ENCODE results near the gene KCMF1. TPM values are rescaled to one million over a fixed set of nuclear protein-coding genes. Genes with fewer than 3 reads are reported as not detected.

The KCMF1 gene
- total RNA-seq, 2 donors from 2014 or later, result 71.8 to 86.8 TPM

DNA sequence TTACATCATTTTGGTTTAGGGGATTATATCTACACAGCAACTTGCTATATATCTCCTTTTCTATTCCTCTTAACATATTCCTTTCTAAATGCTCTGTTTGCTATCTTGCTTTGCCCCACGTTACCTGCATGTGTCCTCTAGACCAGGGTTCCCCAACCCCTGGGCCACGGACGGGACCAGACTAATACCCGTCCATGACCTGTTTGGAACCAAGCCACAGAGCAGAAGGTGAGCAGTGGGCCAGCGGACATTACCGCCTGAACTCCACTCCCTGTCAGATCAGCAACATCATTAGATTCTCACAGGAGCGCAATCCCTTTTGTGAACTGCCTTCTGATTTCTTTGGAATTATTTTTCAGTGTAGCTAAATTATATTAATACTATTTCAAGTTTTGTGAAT lies 66.7 kb downstream of the KCMF1 start:
- H3K27me3 Mint-ChIP-seq (ENCODE audit: insufficient read depth), result no peaks in the 10 kb centered on the region
- peaks cover 22% of the 10 kb centered on the region for H3K4me1 Mint-ChIP-seq
- Histone ChIP-seq H3K4me3 (ENCODE audit: low read length) (no peak overlapping the region), H3K9ac (ENCODE audit: extremely low read depth, low read length, poor library complexity, severe bottlenecking) (no peak overlapping the region), H3K9me3 (ENCODE audit: control insufficient read depth, low read length) (no peaks in the 10 kb centered on the region), H3K36me3 (ENCODE audit: control insufficient read depth, insufficient read depth, low read length) (peaks cover 50% of the 10 kb centered on the region), H3K27ac (ENCODE audit: low read depth, low read length) (no peak overlapping the region), H3K4me1 (ENCODE audit: control insufficient read depth, insufficient read depth, low read length) (peaks cover 6% of the 10 kb centered on the region), H3K27me3 (ENCODE audit: control insufficient read depth, insufficient read depth, low read length, poor library complexity, severe bottlenecking) (no peaks in the 10 kb centered on the region)
- no peak overlapping the region for H3K4me3 Mint-ChIP-seq
- no peak for DNase-seq
- no peak overlapping the region for H3K27ac Mint-ChIP-seq
- no peaks in the 10 kb centered on the region for H3K9me3 Mint-ChIP-seq
- TF ChIP-seq, protein P1, sequence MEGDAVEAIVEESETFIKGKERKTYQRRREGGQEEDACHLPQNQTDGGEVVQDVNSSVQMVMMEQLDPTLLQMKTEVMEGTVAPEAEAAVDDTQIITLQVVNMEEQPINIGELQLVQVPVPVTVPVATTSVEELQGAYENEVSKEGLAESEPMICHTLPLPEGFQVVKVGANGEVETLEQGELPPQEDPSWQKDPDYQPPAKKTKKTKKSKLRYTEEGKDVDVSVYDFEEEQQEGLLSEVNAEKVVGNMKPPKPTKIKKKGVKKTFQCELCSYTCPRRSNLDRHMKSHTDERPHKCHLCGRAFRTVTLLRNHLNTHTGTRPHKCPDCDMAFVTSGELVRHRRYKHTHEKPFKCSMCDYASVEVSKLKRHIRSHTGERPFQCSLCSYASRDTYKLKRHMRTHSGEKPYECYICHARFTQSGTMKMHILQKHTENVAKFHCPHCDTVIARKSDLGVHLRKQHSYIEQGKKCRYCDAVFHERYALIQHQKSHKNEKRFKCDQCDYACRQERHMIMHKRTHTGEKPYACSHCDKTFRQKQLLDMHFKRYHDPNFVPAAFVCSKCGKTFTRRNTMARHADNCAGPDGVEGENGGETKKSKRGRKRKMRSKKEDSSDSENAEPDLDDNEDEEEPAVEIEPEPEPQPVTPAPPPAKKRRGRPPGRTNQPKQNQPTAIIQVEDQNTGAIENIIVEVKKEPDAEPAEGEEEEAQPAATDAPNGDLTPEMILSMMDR (conservative IDR thresholded peaks at IDR 0.05), result no peak
- H3K36me3 Mint-ChIP-seq (ENCODE audit: low read depth), result peaks cover 25% of the 10 kb centered on the region
- 97 to 98% methylated on average over 6 to 7 of the region's 7 CpGs for WGBS, 2 experiments (ENCODE audit: insufficient coverage in 1 of 2, insufficient read length in 1 of 2)

DNA sequence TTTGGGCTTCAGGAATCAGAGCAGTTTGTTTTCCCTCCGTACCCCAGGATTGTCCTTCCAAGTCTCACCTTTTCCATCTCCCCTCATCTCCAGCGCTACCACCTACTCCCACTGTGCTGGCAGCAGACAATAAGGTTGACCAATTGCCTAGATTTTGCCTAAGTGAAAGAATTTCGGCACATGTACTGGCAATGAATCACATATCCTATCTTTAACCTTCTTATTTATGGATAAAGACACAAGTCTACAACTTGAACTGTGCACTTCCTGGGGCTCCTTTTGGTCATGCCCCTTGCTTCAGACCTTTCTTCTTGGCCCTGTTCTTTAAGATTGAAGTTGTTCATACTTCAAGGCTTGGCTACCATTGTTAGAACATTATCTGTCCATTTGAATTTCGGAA lies 71.4 kb downstream of the KCMF1 start:
- Mint-ChIP-seq H3K36me3 (ENCODE audit: low read depth) (peaks cover 41% of the 10 kb centered on the region), H3K9me3 (no peaks in the 10 kb centered on the region), H3K4me1 (no peaks in the 10 kb centered on the region), H3K27me3 (ENCODE audit: insufficient read depth) (no peaks in the 10 kb centered on the region), H3K4me3 (no peak overlapping the region), H3K27ac (no peak overlapping the region)
- 97 to 98% methylated on average over 3 to 4 of the region's 4 CpGs for WGBS, 2 experiments (ENCODE audit: insufficient coverage in 1 of 2, insufficient read length in 1 of 2)
- H3K4me3 ChIP-seq (ENCODE audit: low read length), result no peak overlapping the region
- no peaks in the 10 kb centered on the region for H3K4me1 ChIP-seq (ENCODE audit: control insufficient read depth, insufficient read depth, low read length)
- TF ChIP-seq, protein P1 (conservative IDR thresholded peaks at IDR 0.05), result no peak
- no peak overlapping the region for H3K9ac ChIP-seq (ENCODE audit: extremely low read depth, low read length, poor library complexity, severe bottlenecking)
- peaks cover 63% of the 10 kb centered on the region for H3K36me3 ChIP-seq (ENCODE audit: control insufficient read depth, insufficient read depth, low read length)
- no peaks in the 10 kb centered on the region for H3K27me3 ChIP-seq (ENCODE audit: control insufficient read depth, insufficient read depth, low read length, poor library complexity, severe bottlenecking)
- H3K9me3 ChIP-seq (ENCODE audit: control insufficient read depth, low read length), result no peaks in the 10 kb centered on the region
- H3K27ac ChIP-seq (ENCODE audit: low read depth, low read length), result no peak overlapping the region
- DNase-seq, result no peak

DNA sequence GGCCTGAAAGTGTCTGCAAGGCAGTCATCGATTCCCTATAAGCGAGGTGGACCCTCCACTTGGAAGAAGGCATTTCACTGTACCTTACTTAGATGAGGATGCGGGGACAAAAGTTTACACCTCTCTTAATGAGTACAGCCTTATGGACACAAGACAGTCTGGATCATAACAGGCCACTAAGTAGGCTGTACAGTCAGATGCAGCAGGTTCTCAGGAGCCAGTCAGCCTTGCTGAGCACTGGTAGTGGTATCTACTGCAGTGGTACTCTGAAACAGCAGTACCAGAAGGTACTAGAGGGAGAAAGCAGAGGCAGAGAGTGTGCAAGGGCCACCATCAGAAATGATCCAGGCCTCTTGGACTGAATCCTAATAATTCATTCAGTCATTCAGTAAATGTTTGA lies 77.6 kb downstream of the KCMF1 start:
- Histone ChIP-seq H3K9me3 (ENCODE audit: control insufficient read depth, low read length) (no peaks in the 10 kb centered on the region), H3K9ac (ENCODE audit: extremely low read depth, low read length, poor library complexity, severe bottlenecking) (no peak overlapping the region), H3K4me1 (ENCODE audit: control insufficient read depth, insufficient read depth, low read length) (no peaks in the 10 kb centered on the region), H3K4me3 (ENCODE audit: low read length) (no peak overlapping the region), H3K27me3 (ENCODE audit: control insufficient read depth, insufficient read depth, low read length, poor library complexity, severe bottlenecking) (no peaks in the 10 kb centered on the region), H3K27ac (ENCODE audit: low read depth, low read length) (no peak overlapping the region), H3K36me3 (ENCODE audit: control insufficient read depth, insufficient read depth, low read length) (peaks cover 81% of the 10 kb centered on the region)
- TF ChIP-seq, protein P1 (conservative IDR thresholded peaks at IDR 0.05), result no peak
- 93 to 94% methylated on average over 3 of the region's 3 CpGs for WGBS, 2 experiments (ENCODE audit: insufficient coverage in 1 of 2, insufficient read length in 1 of 2)
- H3K4me3 Mint-ChIP-seq, result no peak overlapping the region
- peaks cover 23% of the 10 kb centered on the region for H3K4me1 Mint-ChIP-seq
- peaks cover 57% of the 10 kb centered on the region for H3K36me3 Mint-ChIP-seq (ENCODE audit: low read depth)
- no peak overlapping the region for H3K27ac Mint-ChIP-seq
- H3K27me3 Mint-ChIP-seq (ENCODE audit: insufficient read depth), result no peaks in the 10 kb centered on the region
- no peak for DNase-seq
- H3K9me3 Mint-ChIP-seq, result no peaks in the 10 kb centered on the region

Measured in endodermal cell (in vitro differentiated cells).